ENCODE results near the gene CDK5. TPM values are rescaled to one million over a fixed set of nuclear protein-coding genes. Genes with fewer than 3 reads are reported as not detected.

CDK5 gene
- total and polyA plus RNA-seq, 9 of the 15 experiments (the other 6 are each of a cell fraction or from before 2014, with no cell fraction given), result 3.2 to 38.0 (median 27.5) TPM

DNA sequence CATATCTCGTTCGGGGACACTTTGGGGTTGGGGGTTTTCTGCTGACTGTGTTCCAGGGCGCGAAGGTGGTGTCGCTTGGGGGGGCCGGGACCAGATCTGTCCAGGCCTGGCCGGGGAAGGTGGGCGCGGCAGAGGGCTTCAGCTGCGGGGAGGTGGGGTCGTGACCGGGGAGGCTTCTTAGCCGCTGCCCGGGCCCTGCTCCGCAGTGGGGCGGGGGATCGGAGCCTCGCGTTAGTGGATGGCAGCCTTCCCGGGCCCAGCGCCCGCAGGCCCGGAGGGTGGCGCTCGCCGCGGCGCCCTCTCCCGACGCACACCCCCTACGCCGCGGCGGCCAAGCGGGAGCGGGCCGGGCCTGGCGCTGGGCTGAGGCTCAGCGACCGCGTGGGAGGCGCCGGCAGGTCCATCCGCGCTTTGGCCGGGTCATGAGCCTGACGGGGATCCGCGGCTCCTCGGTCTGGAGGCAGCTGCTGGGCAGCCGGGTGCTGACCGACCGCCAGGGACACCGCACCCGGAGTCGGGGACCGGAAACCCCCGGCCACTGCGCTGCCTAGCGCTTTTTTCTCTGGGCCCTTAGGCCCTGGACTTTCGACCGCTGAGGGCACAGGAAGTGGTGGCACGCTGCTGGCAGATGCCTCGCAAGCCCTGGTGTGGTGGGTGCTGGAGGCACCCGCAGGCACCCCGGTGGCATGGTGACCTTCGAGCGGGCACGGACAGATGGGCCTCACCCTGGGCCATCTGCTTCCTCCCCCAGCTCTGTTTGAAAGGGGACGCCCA, 29.7 kb upstream of the CDK5 start (continued):
- TF ChIP-seq, protein P1, sequence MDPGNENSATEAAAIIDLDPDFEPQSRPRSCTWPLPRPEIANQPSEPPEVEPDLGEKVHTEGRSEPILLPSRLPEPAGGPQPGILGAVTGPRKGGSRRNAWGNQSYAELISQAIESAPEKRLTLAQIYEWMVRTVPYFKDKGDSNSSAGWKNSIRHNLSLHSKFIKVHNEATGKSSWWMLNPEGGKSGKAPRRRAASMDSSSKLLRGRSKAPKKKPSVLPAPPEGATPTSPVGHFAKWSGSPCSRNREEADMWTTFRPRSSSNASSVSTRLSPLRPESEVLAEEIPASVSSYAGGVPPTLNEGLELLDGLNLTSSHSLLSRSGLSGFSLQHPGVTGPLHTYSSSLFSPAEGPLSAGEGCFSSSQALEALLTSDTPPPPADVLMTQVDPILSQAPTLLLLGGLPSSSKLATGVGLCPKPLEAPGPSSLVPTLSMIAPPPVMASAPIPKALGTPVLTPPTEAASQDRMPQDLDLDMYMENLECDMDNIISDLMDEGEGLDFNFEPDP (CRISPR knock-in tag; IDR thresholded peaks at IDR 0.05), result no peak
- TF ChIP-seq WHSC1 (IDR thresholded peaks at IDR 0.05; ENCODE audit: low read length) (peak; percentile 25), NR3C1 (CRISPR knock-in tag; IDR thresholded peaks at IDR 0.05) (0 out of 2 replicates have a peak, but pooled peaks have one; percentile 23), BHLHE40 (IDR thresholded peaks at IDR 0.05; ENCODE audit: low read length) (no peak), MYC (IDR thresholded peaks at IDR 0.05; ENCODE audit: low read depth, low read length) (peak; percentile 85), MYC (CRISPR knock-in tag; IDR thresholded peaks at IDR 0.05; ENCODE audit: borderline replicate concordance, low read depth) (peak; percentile 59; the same call in 1 of the 2 replicates), SRSF9 (IDR thresholded peaks at IDR 0.05; ENCODE audit: borderline replicate concordance, low read depth, low read length) (no peak), TAF1 (IDR thresholded peaks at IDR 0.05; ENCODE audit: control insufficient read depth, extremely low read depth, insufficient read depth, low read length, severe bottlenecking) (peak; percentile 45), ARID2 (IDR thresholded peaks at IDR 0.05) (peak; percentile 3; the same call in 1 of the 2 replicates), JUN (IDR thresholded peaks at IDR 0.05; ENCODE audit: borderline replicate concordance, low read depth, low read length) (no peak; the same call in 1 of the 2 replicates), JUN (CRISPR knock-in tag; IDR thresholded peaks at IDR 0.05; ENCODE audit: borderline replicate concordance) (no peak), SIN3A (IDR thresholded peaks at IDR 0.05; ENCODE audit: borderline replicate concordance in 2 of 2, control insufficient read depth in 1 of 2, low read depth in 2 of 2, low read length in 2 of 2) (peak in 1 of 2 experiments; percentile 97; a peak in 2 of 4 replicates), HDAC6 (IDR thresholded peaks at IDR 0.05; ENCODE audit: low read depth, low read length) (no peak), ZNF212 (CRISPR knock-in tag; IDR thresholded peaks at IDR 0.05) (no peak), RAD51 (IDR thresholded peaks at IDR 0.05; ENCODE audit: borderline replicate concordance, low read depth) (no peak), CBFB (CRISPR knock-in tag; IDR thresholded peaks at IDR 0.05) (0 out of 2 replicates have a peak, but pooled peaks have one; percentile 23), NFE2 (IDR thresholded peaks at IDR 0.05; ENCODE audit: low read depth) (no peak)
- TF ChIP-seq, protein P2, sequence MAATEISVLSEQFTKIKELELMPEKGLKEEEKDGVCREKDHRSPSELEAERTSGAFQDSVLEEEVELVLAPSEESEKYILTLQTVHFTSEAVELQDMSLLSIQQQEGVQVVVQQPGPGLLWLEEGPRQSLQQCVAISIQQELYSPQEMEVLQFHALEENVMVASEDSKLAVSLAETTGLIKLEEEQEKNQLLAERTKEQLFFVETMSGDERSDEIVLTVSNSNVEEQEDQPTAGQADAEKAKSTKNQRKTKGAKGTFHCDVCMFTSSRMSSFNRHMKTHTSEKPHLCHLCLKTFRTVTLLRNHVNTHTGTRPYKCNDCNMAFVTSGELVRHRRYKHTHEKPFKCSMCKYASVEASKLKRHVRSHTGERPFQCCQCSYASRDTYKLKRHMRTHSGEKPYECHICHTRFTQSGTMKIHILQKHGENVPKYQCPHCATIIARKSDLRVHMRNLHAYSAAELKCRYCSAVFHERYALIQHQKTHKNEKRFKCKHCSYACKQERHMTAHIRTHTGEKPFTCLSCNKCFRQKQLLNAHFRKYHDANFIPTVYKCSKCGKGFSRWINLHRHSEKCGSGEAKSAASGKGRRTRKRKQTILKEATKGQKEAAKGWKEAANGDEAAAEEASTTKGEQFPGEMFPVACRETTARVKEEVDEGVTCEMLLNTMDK (IDR thresholded peaks at IDR 0.05; ENCODE audit: borderline replicate concordance, insufficient read depth, low read depth, low read length, poor library complexity, severe bottlenecking), result peak; percentile 96
- TF ChIP-seq, protein P3, sequence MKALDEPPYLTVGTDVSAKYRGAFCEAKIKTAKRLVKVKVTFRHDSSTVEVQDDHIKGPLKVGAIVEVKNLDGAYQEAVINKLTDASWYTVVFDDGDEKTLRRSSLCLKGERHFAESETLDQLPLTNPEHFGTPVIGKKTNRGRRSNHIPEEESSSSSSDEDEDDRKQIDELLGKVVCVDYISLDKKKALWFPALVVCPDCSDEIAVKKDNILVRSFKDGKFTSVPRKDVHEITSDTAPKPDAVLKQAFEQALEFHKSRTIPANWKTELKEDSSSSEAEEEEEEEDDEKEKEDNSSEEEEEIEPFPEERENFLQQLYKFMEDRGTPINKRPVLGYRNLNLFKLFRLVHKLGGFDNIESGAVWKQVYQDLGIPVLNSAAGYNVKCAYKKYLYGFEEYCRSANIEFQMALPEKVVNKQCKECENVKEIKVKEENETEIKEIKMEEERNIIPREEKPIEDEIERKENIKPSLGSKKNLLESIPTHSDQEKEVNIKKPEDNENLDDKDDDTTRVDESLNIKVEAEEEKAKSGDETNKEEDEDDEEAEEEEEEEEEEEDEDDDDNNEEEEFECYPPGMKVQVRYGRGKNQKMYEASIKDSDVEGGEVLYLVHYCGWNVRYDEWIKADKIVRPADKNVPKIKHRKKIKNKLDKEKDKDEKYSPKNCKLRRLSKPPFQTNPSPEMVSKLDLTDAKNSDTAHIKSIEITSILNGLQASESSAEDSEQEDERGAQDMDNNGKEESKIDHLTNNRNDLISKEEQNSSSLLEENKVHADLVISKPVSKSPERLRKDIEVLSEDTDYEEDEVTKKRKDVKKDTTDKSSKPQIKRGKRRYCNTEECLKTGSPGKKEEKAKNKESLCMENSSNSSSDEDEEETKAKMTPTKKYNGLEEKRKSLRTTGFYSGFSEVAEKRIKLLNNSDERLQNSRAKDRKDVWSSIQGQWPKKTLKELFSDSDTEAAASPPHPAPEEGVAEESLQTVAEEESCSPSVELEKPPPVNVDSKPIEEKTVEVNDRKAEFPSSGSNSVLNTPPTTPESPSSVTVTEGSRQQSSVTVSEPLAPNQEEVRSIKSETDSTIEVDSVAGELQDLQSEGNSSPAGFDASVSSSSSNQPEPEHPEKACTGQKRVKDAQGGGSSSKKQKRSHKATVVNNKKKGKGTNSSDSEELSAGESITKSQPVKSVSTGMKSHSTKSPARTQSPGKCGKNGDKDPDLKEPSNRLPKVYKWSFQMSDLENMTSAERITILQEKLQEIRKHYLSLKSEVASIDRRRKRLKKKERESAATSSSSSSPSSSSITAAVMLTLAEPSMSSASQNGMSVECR (CRISPR knock-in tag; IDR thresholded peaks at IDR 0.05), result peak; percentile 91

All from K562 (cell line).